Measurements from ENCODE around the gene CPNE9.

GRCh38 chr3:9779075-9779593, 75.5 kb downstream of the CPNE9 start:
- TF ChIP-seq POLR2A (IDR thresholded peaks at IDR 0.05; ENCODE audit: low read depth, low read length) (no peak), POLR2AphosphoS5 (IDR thresholded peaks at IDR 0.05; ENCODE audit: low read depth, low read length) (no peak)
